ENCODE results near the gene RASD2. TPM values are rescaled to one million over a fixed set of nuclear protein-coding genes. Genes with fewer than 3 reads are reported as not detected.

RASD2 gene
- total and polyA plus RNA-seq, 2 experiments from 2014 or later: 1.2 to 3.6 TPM

GRCh38 chr22:35542939-35543516, 2.4 kb downstream of the RASD2 start:
- H3K4me1 Mint-ChIP-seq: peaks cover 27% of the 10 kb centered on the region
- Histone ChIP-seq H3K4me1 (ENCODE audit: insufficient read depth) (peaks cover 9% of the 10 kb centered on the region), H2AFZ (no peak overlapping the region), H3K4me3 (no peak overlapping the region), H3F3A (replicated peaks; ENCODE audit: low read depth) (peaks cover 14% of the 10 kb centered on the region), H3K36me3 (ENCODE audit: insufficient read depth) (no peaks in the 10 kb centered on the region), H3K27me3 (ENCODE audit: insufficient read depth) (peaks cover 32% of the 10 kb centered on the region), H3K9me2 (ENCODE audit: insufficient read depth) (no peaks in the 10 kb centered on the region), H4K20me1 (replicated peaks; ENCODE audit: insufficient read depth) (no peaks in the 10 kb centered on the region), H3K27ac (ENCODE audit: low read depth) (no peak overlapping the region), H3K4me2 (no peak overlapping the region), H3K79me2 (replicated peaks; ENCODE audit: insufficient read depth) (no peaks in the 10 kb centered on the region)
- TF ChIP-seq ZNF462 (CRISPR knock-in tag; IDR thresholded peaks at IDR 0.05) (no peak), CTCF (conservative IDR thresholded peaks at IDR 0.05; ENCODE audit: low read depth in 2 of 2) (peak; percentile 12 to 21; a peak in 2 of 4 replicates)
- no peak overlapping the region for H3K27ac Mint-ChIP-seq
- H3K4me3 Mint-ChIP-seq: no peak overlapping the region
- no peaks in the 10 kb centered on the region for H3K36me3 Mint-ChIP-seq (ENCODE audit: low read depth)
- no peaks in the 10 kb centered on the region for H3K9me3 Mint-ChIP-seq
- ATAC-seq (no peak), DNase-seq (ENCODE audit: low spot score) (peak; percentile 65)
- peaks cover 43% of the 10 kb centered on the region for H3K27me3 Mint-ChIP-seq (ENCODE audit: insufficient read depth, low read depth, poor library complexity)

- H3K4me1 ChIP-seq (ENCODE audit: insufficient read depth): peaks cover 15% of the 10 kb centered on the region
- no peaks in the 10 kb centered on the region for H3K36me3 ChIP-seq (ENCODE audit: insufficient read depth)
- H3K4me3 ChIP-seq: no peak overlapping the region
- Mint-ChIP-seq H3K36me3 (ENCODE audit: low read depth) (no peaks in the 10 kb centered on the region), H3K4me1 (peaks cover 32% of the 10 kb centered on the region), H3K9me3 (no peaks in the 10 kb centered on the region), H3K27ac (no peak overlapping the region), H3K27me3 (ENCODE audit: insufficient read depth, low read depth, poor library complexity) (peaks cover 42% of the 10 kb centered on the region), H3K4me3 (no peak overlapping the region)
- no peaks in the 10 kb centered on the region for H3K9me2 ChIP-seq (ENCODE audit: insufficient read depth)
- H3K79me2 ChIP-seq (replicated peaks; ENCODE audit: insufficient read depth): no peaks in the 10 kb centered on the region
- DNase-seq (ENCODE audit: low spot score) (no peak), ATAC-seq (no peak)
- no peak overlapping the region for H3K27ac ChIP-seq (ENCODE audit: low read depth)
- H3K27me3 ChIP-seq (ENCODE audit: insufficient read depth): peaks cover 31% of the 10 kb centered on the region
- H4K20me1 ChIP-seq (replicated peaks; ENCODE audit: insufficient read depth): no peaks in the 10 kb centered on the region
- no peak overlapping the region for H2AFZ ChIP-seq
- H3K4me2 ChIP-seq: no peak overlapping the region
- H3F3A ChIP-seq (replicated peaks; ENCODE audit: low read depth): peaks cover 14% of the 10 kb centered on the region
- TF ChIP-seq ZNF331 (CRISPR knock-in tag; IDR thresholded peaks at IDR 0.05; ENCODE audit: low read depth) (no peak), REST (IDR thresholded peaks at IDR 0.05; ENCODE audit: unreplicated experiment) (no peak)
Measured at GRCh38 chr22:35543702-35544101, 3.1 kb downstream of the RASD2 start.

Data from GM23338 (cell line).